K562 (cell line): ENCODE data around the gene VPS37D. TPM values are rescaled to one million over a fixed set of nuclear protein-coding genes. Genes with fewer than 3 reads are reported as not detected.

Experiments used
- ARID3B ChIP-seq: fragments of 250-450 bp; sonication (Bioruptor Pico); IDR thresholded peaks from 2 replicates; pipeline ENCODE4 v1.4.0; 2020; ENCODE audit warnings: borderline replicate concordance
- CHD4 ChIP-seq: fragments of 200-600 bp; sonication (generic); IDR thresholded peaks from 3 replicates; pipeline ENCODE4 v1.6.1; 2012; ENCODE audit warnings: low read depth, mild to moderate bottlenecking, mixed read lengths, low read length, inconsistent platforms; ENCODE audit not compliant: insufficient read depth, insufficient replicate concordance, poor library complexity, severe bottlenecking
- E4F1 ChIP-seq: fragments of 250-450 bp; sonication (Bioruptor Pico); IDR thresholded peaks from 2 replicates; pipeline ENCODE4 v1.5.0; 2021; ENCODE audit warnings: mild to moderate bottlenecking, borderline replicate concordance
- ETV1 ChIP-seq: fragments of 450-650 bp; conservative IDR thresholded peaks from 2 replicates; pipeline ENCODE4 v1.6.1; 2016; ENCODE audit warnings: missing genetic modification characterization, control low read depth, low read depth, missing compliant biosample characterization
- FUS ChIP-seq: fragments of 200-400 bp; formaldehyde crosslinking; optimal IDR thresholded peaks from 2 replicates; pipeline ENCODE3; 2017; ENCODE audit warnings: low read depth, low read length
- HDAC2 ChIP-seq: fragments of 450-650 bp; IDR thresholded peaks from 2 replicates; pipeline ENCODE4 v1.6.1; 2016; ENCODE audit warnings: mild to moderate bottlenecking
- HDAC3 ChIP-seq: fragments of 450-650 bp; IDR thresholded peaks from 2 replicates; pipeline ENCODE4 v1.6.1; 2018; ENCODE audit warnings: borderline replicate concordance, mild to moderate bottlenecking, moderate library complexity; ENCODE audit not compliant: partially characterized antibody
- HDGF ChIP-seq: fragments of 450-650 bp; IDR thresholded peaks from 2 replicates; pipeline ENCODE4 v1.6.1; 2016
- HNRNPL ChIP-seq: fragments of 200-400 bp; formaldehyde crosslinking; IDR thresholded peaks from 2 replicates; pipeline ENCODE4 v1.6.1; 2017; ENCODE audit warnings: low read depth, mild to moderate bottlenecking, low read length
- KLF13 ChIP-seq: fragments of 450-650 bp; IDR thresholded peaks from 2 replicates; pipeline ENCODE4 v1.6.1; 2016; ENCODE audit warnings: missing genetic modification characterization, low read depth, mild to moderate bottlenecking, missing compliant biosample characterization, moderate library complexity, borderline replicate concordance
- MCM5 ChIP-seq: fragments of 450-650 bp; IDR thresholded peaks from 2 replicates; pipeline ENCODE4 v1.6.1; 2016; ENCODE audit warnings: low read depth
- RFX1 ChIP-seq: fragments of 450-650 bp; IDR thresholded peaks from 2 replicates; pipeline ENCODE4 v1.6.1; 2016; ENCODE audit warnings: mild to moderate bottlenecking, moderate library complexity
- ZC3H11A ChIP-seq: IDR thresholded peaks from 2 replicates; pipeline ENCODE4 v1.6.1; 2012; ENCODE audit warnings: low read depth, low read length, improper control_type of control experiment
- ZC3H8 ChIP-seq: fragments of 450-650 bp; IDR thresholded peaks from 2 replicates; pipeline ENCODE4 v1.6.1; 2017
- ZFPM2 ChIP-seq: fragments of 250-450 bp; sonication (Bioruptor Pico); IDR thresholded peaks from 2 replicates; pipeline ENCODE4 v1.5.1; 2022; ENCODE audit warnings: mild to moderate bottlenecking
- polyA plus RNA-seq, 8 experiments: library from polyadenylated mRNA; depleted of rRNA in 4 of 8; stranded (reverse) in 5 of 8; unstranded in 3 of 8; fragments of >200 nt; fragmentation: Nextera tagmentation in 2 of 8; fragmentation: Illumina TruSeq in 1 of 8; extraction: Ambion mirVana in 2 of 8; extraction: Trizol in 1 of 8; gene quantifications; 2 replicates each; pipeline versions ENCODE4 v1.2.1 to v1.2.3, GENCODE V29; 2011 to 2014; ENCODE audit warnings: inconsistent platforms in 1 of 8, missing spikeins in 1 of 8
- total RNA-seq, 7 experiments: library from RNA; depleted of rRNA in 6 of 7; stranded (reverse); fragments of >200 nt in 6 of 7; fragmentation: Illumina TruSeq in 2 of 7; extraction: Trizol in 2 of 7; gene quantifications; 2 replicates each; pipeline versions ENCODE4 v1.2.1 to v1.2.3, GENCODE V29; 2011 to 2021; ENCODE audit warnings: low replicate concordance in 1 of 7
- TF ChIP-seq, protein P1 (sequence below): sonication (generic); formaldehyde crosslinking; IDR thresholded peaks from 2 replicates; pipeline ENCODE4 v1.8.1; 2023; ENCODE audit warnings: mild to moderate bottlenecking, missing genetic modification reagents
- TF ChIP-seq, protein P2 (sequence below): sonication (generic); formaldehyde crosslinking; IDR thresholded peaks from 2 replicates; pipeline ENCODE4 v1.8.1; 2023; ENCODE audit warnings: mild to moderate bottlenecking, missing genetic modification reagents
- TF ChIP-seq, protein P3 (sequence below): sonication (generic); IDR thresholded peaks from 2 replicates; pipeline ENCODE4 v1.6.1; 2016

VPS37D gene
- total and polyA plus RNA-seq, 9 of the 15 experiments (the other 6 are each of a cell fraction or from before 2014, with no cell fraction given), result 0.25 to 2.3 (median 1.0) TPM; not detected in 3

DNA sequence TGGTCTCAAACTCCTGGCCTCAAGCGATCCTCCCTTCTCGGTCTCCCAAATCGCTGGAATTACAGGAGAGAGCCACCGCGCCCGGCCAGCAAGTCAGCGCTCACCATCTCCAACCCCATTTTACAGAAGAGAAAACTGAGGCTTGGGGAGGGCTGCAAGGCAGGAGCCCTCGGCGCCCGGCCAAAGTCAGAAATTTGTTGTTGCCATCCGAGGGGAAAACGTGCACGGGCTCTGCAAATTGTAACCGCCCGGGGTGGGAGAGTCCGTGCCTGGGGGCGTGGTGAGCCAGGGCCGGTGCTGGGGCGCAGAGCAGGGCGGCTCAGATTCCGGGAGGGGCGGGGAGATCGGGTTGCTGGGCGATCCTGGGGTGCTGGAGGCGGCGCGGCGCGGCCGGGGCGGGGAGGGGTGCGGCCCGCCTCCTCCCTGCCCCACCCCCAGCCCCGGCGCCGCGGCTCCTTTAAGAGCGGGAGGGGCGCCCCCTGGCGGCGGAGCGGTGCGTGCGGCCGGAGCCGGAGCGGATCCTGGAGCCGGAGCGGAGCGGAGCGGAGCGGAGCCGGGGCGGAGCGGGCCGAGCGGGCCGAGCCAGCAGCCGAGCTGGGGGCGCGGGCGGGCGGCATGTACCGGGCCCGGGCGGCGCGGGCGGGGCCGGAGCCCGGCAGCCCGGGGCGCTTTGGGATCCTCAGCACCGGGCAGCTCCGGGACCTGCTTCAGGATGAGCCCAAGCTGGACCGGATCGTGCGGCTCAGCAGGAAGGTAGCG is at the start of gene VPS37D (continued):
- TF ChIP-seq ARID3B (CRISPR knock-in tag) (no peak), ZC3H8 (peak; percentile 32; the same call in 1 of the 2 replicates), HDAC2 (peak; percentile 100), ETV1 (tag) (peak; percentile 48; the same call in 1 of the 2 replicates), FUS (no peak), ZFPM2 (no peak), MCM5 (no peak), HNRNPL (peak; percentile 35; the same call in 1 of the 2 replicates), RFX1 (peak; percentile 54; the same call in 1 of the 2 replicates), E4F1 (no peak), HDGF (peak; percentile 99), HDAC3 (no peak), CHD4 (peak; percentile 100), KLF13 (tag) (peak; percentile 90), ZC3H11A (no peak)
- TF ChIP-seq, protein P1, sequence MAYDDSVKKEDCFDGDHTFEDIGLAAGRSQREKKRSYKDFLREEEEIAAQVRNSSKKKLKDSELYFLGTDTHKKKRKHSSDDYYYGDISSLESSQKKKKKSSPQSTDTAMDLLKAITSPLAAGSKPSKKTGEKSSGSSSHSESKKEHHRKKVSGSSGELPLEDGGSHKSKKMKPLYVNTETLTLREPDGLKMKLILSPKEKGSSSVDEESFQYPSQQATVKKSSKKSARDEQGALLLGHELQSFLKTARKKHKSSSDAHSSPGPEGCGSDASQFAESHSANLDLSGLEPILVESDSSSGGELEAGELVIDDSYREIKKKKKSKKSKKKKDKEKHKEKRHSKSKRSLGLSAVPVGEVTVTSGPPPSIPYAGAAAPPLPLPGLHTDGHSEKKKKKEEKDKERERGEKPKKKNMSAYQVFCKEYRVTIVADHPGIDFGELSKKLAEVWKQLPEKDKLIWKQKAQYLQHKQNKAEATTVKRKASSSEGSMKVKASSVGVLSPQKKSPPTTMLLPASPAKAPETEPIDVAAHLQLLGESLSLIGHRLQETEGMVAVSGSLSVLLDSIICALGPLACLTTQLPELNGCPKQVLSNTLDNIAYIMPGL (CRISPR knock-in tag), result peak; percentile 59; the same call in 1 of the 2 replicates
- TF ChIP-seq, protein P2, sequence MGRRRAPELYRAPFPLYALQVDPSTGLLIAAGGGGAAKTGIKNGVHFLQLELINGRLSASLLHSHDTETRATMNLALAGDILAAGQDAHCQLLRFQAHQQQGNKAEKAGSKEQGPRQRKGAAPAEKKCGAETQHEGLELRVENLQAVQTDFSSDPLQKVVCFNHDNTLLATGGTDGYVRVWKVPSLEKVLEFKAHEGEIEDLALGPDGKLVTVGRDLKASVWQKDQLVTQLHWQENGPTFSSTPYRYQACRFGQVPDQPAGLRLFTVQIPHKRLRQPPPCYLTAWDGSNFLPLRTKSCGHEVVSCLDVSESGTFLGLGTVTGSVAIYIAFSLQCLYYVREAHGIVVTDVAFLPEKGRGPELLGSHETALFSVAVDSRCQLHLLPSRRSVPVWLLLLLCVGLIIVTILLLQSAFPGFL (CRISPR knock-in tag), result peak; percentile 91; the same call in 1 of the 2 replicates
- TF ChIP-seq, protein P3, sequence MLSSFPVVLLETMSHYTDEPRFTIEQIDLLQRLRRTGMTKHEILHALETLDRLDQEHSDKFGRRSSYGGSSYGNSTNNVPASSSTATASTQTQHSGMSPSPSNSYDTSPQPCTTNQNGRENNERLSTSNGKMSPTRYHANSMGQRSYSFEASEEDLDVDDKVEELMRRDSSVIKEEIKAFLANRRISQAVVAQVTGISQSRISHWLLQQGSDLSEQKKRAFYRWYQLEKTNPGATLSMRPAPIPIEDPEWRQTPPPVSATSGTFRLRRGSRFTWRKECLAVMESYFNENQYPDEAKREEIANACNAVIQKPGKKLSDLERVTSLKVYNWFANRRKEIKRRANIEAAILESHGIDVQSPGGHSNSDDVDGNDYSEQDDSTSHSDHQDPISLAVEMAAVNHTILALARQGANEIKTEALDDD, result no peak
